HAP-1 (cell line): Measurements from ENCODE around the gene LETM1.
"Not testable (repeated sequence)": the region's sequence is repeated elsewhere in the genome, so short reads cannot be mapped to it uniquely, and the experiment has no call there.

Source experiments
- DNase-seq, 2 experiments: peaks; one replicate each; pipeline ENCODE4 v3.0.0-alpha.2; 2016 to 2020; ENCODE audit warnings: low spot score in 2 of 2
- H3K27me3 ChIP-seq: fragments of 250-450 bp; sonication (Bioruptor Pico); 2 replicates; pipeline ENCODE4 v1.5.1; 2020; ENCODE audit warnings: low read depth, mild to moderate bottlenecking, moderate library complexity
- H3K36me3 ChIP-seq: fragments of 250-450 bp; sonication (Bioruptor Pico); replicated peaks from 2 replicates; pipeline ENCODE4 v1.5.1; 2020; ENCODE audit warnings: mild to moderate bottlenecking
- H3K4me1 ChIP-seq: fragments of 250-450 bp; sonication (Bioruptor Pico); 2 replicates; pipeline ENCODE4 v1.5.1; 2020; ENCODE audit warnings: mild to moderate bottlenecking
- H3K4me3 ChIP-seq: fragments of 250-450 bp; sonication (Bioruptor Pico); 2 replicates; pipeline ENCODE4 v1.5.1; 2020; ENCODE audit warnings: mild to moderate bottlenecking, moderate library complexity
- H3K9me3 ChIP-seq: fragments of 250-450 bp; sonication (Bioruptor Pico); 2 replicates; pipeline ENCODE4 v1.5.1; 2020; ENCODE audit warnings: mild to moderate bottlenecking, moderate library complexity
- in situ Hi-C: fragments of 300-500 bp; cut with MboI; formaldehyde crosslinking; loops from 3 replicates; pipeline ENCODE4 v1.14.3; 2020; ENCODE audit warnings: low sequenced_read_pairs, inconsistent platforms, mixed read lengths

LETM1 gene

GRCh38 chr4:1836650-1837049, 19.3 kb downstream of the LETM1 start:
- DNase-seq = no peak
- H3K27me3 ChIP-seq = no peaks in the 10 kb centered on the region
- no peaks in the 10 kb centered on the region for H3K4me1 ChIP-seq
- in situ Hi-C loops = no loop called here
- peaks cover 88% of the 10 kb centered on the region for H3K36me3 ChIP-seq
- H3K9me3 ChIP-seq = no peaks in the 10 kb centered on the region
- no peak overlapping the region for H3K4me3 ChIP-seq

GRCh38 chr4:1835836-1836235, 20.1 kb downstream of the LETM1 start:
- in situ Hi-C loops, H3K4me3 ChIP-seq, H3K9me3 ChIP-seq, DNase-seq, H3K4me1 ChIP-seq, H3K27me3 ChIP-seq: not testable (repeated sequence)
- H3K36me3 ChIP-seq = peaks cover 88% of the 10 kb centered on the region

- no peak overlapping the region for H3K4me3 ChIP-seq
- H3K4me1 ChIP-seq = no peaks in the 10 kb centered on the region
- DNase-seq = no peak
- peaks cover 88% of the 10 kb centered on the region for H3K36me3 ChIP-seq
- no peaks in the 10 kb centered on the region for H3K27me3 ChIP-seq
- in situ Hi-C loops = no loop called here
- H3K9me3 ChIP-seq = no peaks in the 10 kb centered on the region
These were observed 21.7 kb downstream of the LETM1 start for GRCh38 chr4:1834047-1834775.

GRCh38 chr4:1833307-1834046, 22.5 kb downstream of the LETM1 start:
- in situ Hi-C loops = no loop called here
- H3K4me1 ChIP-seq = no peaks in the 10 kb centered on the region
- H3K4me3 ChIP-seq = no peak overlapping the region
- H3K36me3 ChIP-seq = peaks cover 81% of the 10 kb centered on the region
- H3K9me3 ChIP-seq = no peaks in the 10 kb centered on the region
- no peak for DNase-seq
- no peaks in the 10 kb centered on the region for H3K27me3 ChIP-seq

- Histone ChIP-seq H3K27me3 (no peaks in the 10 kb centered on the region), H3K4me1 (no peaks in the 10 kb centered on the region), H3K4me3 (no peak overlapping the region), H3K36me3 (peaks cover 73% of the 10 kb centered on the region), H3K9me3 (no peaks in the 10 kb centered on the region)
- DNase-seq = no peak
- in situ Hi-C loops = no loop called here
These were observed 23.3 kb downstream of the LETM1 start for GRCh38 chr4:1832690-1833089.

GRCh38 chr4:1831331-1831730, 24.6 kb downstream of the LETM1 start:
- in situ Hi-C loops = no loop called here
- H3K36me3 ChIP-seq = peaks cover 70% of the 10 kb centered on the region
- no peaks in the 10 kb centered on the region for H3K27me3 ChIP-seq
- no peak for DNase-seq
- no peak overlapping the region for H3K4me3 ChIP-seq
- no peaks in the 10 kb centered on the region for H3K4me1 ChIP-seq
- no peaks in the 10 kb centered on the region for H3K9me3 ChIP-seq

GRCh38 chr4:1830642-1831228, 25.2 kb downstream of the LETM1 start:
- H3K4me3 ChIP-seq = no peak overlapping the region
- H3K9me3 ChIP-seq = no peaks in the 10 kb centered on the region
- in situ Hi-C loops = no loop called here
- no peaks in the 10 kb centered on the region for H3K27me3 ChIP-seq
- peaks cover 66% of the 10 kb centered on the region for H3K36me3 ChIP-seq
- H3K4me1 ChIP-seq = no peaks in the 10 kb centered on the region
- no peak for DNase-seq

- no peaks in the 10 kb centered on the region for H3K4me1 ChIP-seq
- H3K36me3 ChIP-seq = peaks cover 66% of the 10 kb centered on the region
- no peaks in the 10 kb centered on the region for H3K27me3 ChIP-seq
- H3K9me3 ChIP-seq = no peaks in the 10 kb centered on the region
- H3K4me3 ChIP-seq = no peak overlapping the region
- in situ Hi-C loops = no loop called here
- DNase-seq = no peak
These were observed 25.7 kb downstream of the LETM1 start for GRCh38 chr4:1830234-1830633.

GRCh38 chr4:1826531-1827350, 29.2 kb downstream of the LETM1 start:
- Histone ChIP-seq H3K36me3 (peaks cover 67% of the 10 kb centered on the region), H3K4me3 (no peak overlapping the region), H3K9me3 (no peaks in the 10 kb centered on the region), H3K27me3 (no peaks in the 10 kb centered on the region), H3K4me1 (no peaks in the 10 kb centered on the region)
- DNase-seq = no peak
- in situ Hi-C loops = no loop called here

- Histone ChIP-seq H3K36me3 (peaks cover 65% of the 10 kb centered on the region), H3K4me3 (no peak overlapping the region), H3K27me3 (no peaks in the 10 kb centered on the region), H3K4me1 (no peaks in the 10 kb centered on the region), H3K9me3 (no peaks in the 10 kb centered on the region)
- in situ Hi-C loops = no loop called here
- no peak for DNase-seq
These were observed 30.6 kb downstream of the LETM1 start for GRCh38 chr4:1825326-1825725.

- Histone ChIP-seq H3K4me1 (no peaks in the 10 kb centered on the region), H3K36me3 (peaks cover 67% of the 10 kb centered on the region), H3K9me3 (no peaks in the 10 kb centered on the region), H3K4me3 (no peak overlapping the region), H3K27me3 (no peaks in the 10 kb centered on the region)
- in situ Hi-C loops = no loop called here
- no peak for DNase-seq
These were observed 31.2 kb downstream of the LETM1 start for GRCh38 chr4:1824746-1825145.

GRCh38 chr4:1823545-1823932, 32.4 kb downstream of the LETM1 start:
- Histone ChIP-seq H3K4me1 (no peaks in the 10 kb centered on the region), H3K27me3 (no peaks in the 10 kb centered on the region), H3K4me3 (no peak overlapping the region), H3K9me3 (no peaks in the 10 kb centered on the region), H3K36me3 (peaks cover 70% of the 10 kb centered on the region)
- DNase-seq = no peak
- in situ Hi-C loops = no loop called here

GRCh38 chr4:1822568-1823544, 33.1 kb downstream of the LETM1 start:
- no peaks in the 10 kb centered on the region for H3K4me1 ChIP-seq
- no peaks in the 10 kb centered on the region for H3K9me3 ChIP-seq
- no peaks in the 10 kb centered on the region for H3K27me3 ChIP-seq
- H3K4me3 ChIP-seq = no peak overlapping the region
- in situ Hi-C loops = no loop called here
- peaks cover 76% of the 10 kb centered on the region for H3K36me3 ChIP-seq
- no peak for DNase-seq
